Measurements from ENCODE around the gene NCAM1.

- TF ChIP-seq CTCF (conservative IDR thresholded peaks at IDR 0.05) (peak; percentile 74), ZFX (IDR thresholded peaks at IDR 0.05) (no peak)
Observed at GRCh38 chr11:113113801-113114704, 152.8 kb downstream of the NCAM1 start.
